ENCODE measurements around the gene GPC1.
A peak's percentile ranks its signal among the peaks of the same experiment; 100 is the strongest.

Gene GPC1

GRCh38 chr2:240463274-240463865, 27.9 kb downstream of the GPC1 start:
- H3K4me1 Mint-ChIP-seq = no peaks in the 10 kb centered on the region
- H3K27ac Mint-ChIP-seq = no peak overlapping the region
- CTCF ChIA-PET = no interaction called here
- peak; percentile 19 for DNase-seq
- H3K9me3 Mint-ChIP-seq = no peaks in the 10 kb centered on the region
- H3K4me3 Mint-ChIP-seq = no peak overlapping the region
- no peaks in the 10 kb centered on the region for H3K36me3 Mint-ChIP-seq
- H3K27me3 Mint-ChIP-seq = peaks cover 6% of the 10 kb centered on the region

GRCh38 chr2:240463866-240464481, 28.5 kb downstream of the GPC1 start:
- no peaks in the 10 kb centered on the region for H3K36me3 Mint-ChIP-seq
- H3K4me3 Mint-ChIP-seq = no peak overlapping the region
- H3K9me3 Mint-ChIP-seq = no peaks in the 10 kb centered on the region
- DNase-seq = peak; percentile 13
- H3K27ac Mint-ChIP-seq = no peak overlapping the region
- CTCF ChIA-PET = no interaction called here
- no peaks in the 10 kb centered on the region for H3K4me1 Mint-ChIP-seq
- H3K27me3 Mint-ChIP-seq = peaks cover 4% of the 10 kb centered on the region

GRCh38 chr2:240464514-240465241, 29.2 kb downstream of the GPC1 start:
- CTCF ChIA-PET = no interaction called here
- no peak overlapping the region for H3K4me3 Mint-ChIP-seq
- no peaks in the 10 kb centered on the region for H3K27me3 Mint-ChIP-seq
- peak overlapping the region; percentile 11 for H3K27ac Mint-ChIP-seq
- H3K4me1 Mint-ChIP-seq = no peaks in the 10 kb centered on the region
- H3K36me3 Mint-ChIP-seq = no peaks in the 10 kb centered on the region
- peak; percentile 17 for DNase-seq
- H3K9me3 Mint-ChIP-seq = no peaks in the 10 kb centered on the region

GRCh38 chr2:240465268-240465764, 29.9 kb downstream of the GPC1 start:
- Mint-ChIP-seq H3K9me3 (no peaks in the 10 kb centered on the region), H3K36me3 (no peaks in the 10 kb centered on the region), H3K27ac (no peak overlapping the region), H3K27me3 (no peaks in the 10 kb centered on the region), H3K4me3 (no peak overlapping the region), H3K4me1 (no peaks in the 10 kb centered on the region)
- peak; percentile 19 for DNase-seq
- CTCF ChIA-PET = no interaction called here

GRCh38 chr2:240465765-240466578, 30.5 kb downstream of the GPC1 start:
- no peaks in the 10 kb centered on the region for H3K4me1 Mint-ChIP-seq
- DNase-seq = peak; percentile 11
- H3K9me3 Mint-ChIP-seq = no peaks in the 10 kb centered on the region
- CTCF ChIA-PET = no interaction called here
- no peaks in the 10 kb centered on the region for H3K36me3 Mint-ChIP-seq
- H3K27ac Mint-ChIP-seq = no peak overlapping the region
- H3K4me3 Mint-ChIP-seq = no peak overlapping the region
- H3K27me3 Mint-ChIP-seq = no peaks in the 10 kb centered on the region

- CTCF ChIA-PET = no interaction called here
- no peaks in the 10 kb centered on the region for H3K9me3 Mint-ChIP-seq
- DNase-seq = no peak
- no peaks in the 10 kb centered on the region for H3K27me3 Mint-ChIP-seq
- no peaks in the 10 kb centered on the region for H3K4me1 Mint-ChIP-seq
- H3K4me3 Mint-ChIP-seq = no peak overlapping the region
- H3K27ac Mint-ChIP-seq = no peak overlapping the region
- H3K36me3 Mint-ChIP-seq = no peaks in the 10 kb centered on the region
These were observed 31.2 kb downstream of the GPC1 start for GRCh38 chr2:240466579-240467148.

GRCh38 chr2:240467149-240467642, 31.7 kb downstream of the GPC1 start:
- CTCF ChIA-PET = no interaction called here
- peak; percentile 15 for DNase-seq
- no peaks in the 10 kb centered on the region for H3K36me3 Mint-ChIP-seq
- H3K4me1 Mint-ChIP-seq = no peaks in the 10 kb centered on the region
- H3K9me3 Mint-ChIP-seq = no peaks in the 10 kb centered on the region
- no peak overlapping the region for H3K27ac Mint-ChIP-seq
- no peak overlapping the region for H3K4me3 Mint-ChIP-seq
- no peaks in the 10 kb centered on the region for H3K27me3 Mint-ChIP-seq

GRCh38 chr2:240467659-240468302, 32.3 kb downstream of the GPC1 start:
- H3K9me3 Mint-ChIP-seq = no peaks in the 10 kb centered on the region
- peak; percentile 14 for DNase-seq
- H3K36me3 Mint-ChIP-seq = no peaks in the 10 kb centered on the region
- H3K4me3 Mint-ChIP-seq = no peak overlapping the region
- H3K27me3 Mint-ChIP-seq = no peaks in the 10 kb centered on the region
- CTCF ChIA-PET = no interaction called here
- H3K27ac Mint-ChIP-seq = no peak overlapping the region
- no peaks in the 10 kb centered on the region for H3K4me1 Mint-ChIP-seq

- CTCF ChIA-PET = no interaction called here
- Mint-ChIP-seq H3K4me1 (no peaks in the 10 kb centered on the region), H3K27me3 (no peaks in the 10 kb centered on the region), H3K4me3 (no peak overlapping the region), H3K27ac (no peak overlapping the region), H3K36me3 (no peaks in the 10 kb centered on the region), H3K9me3 (peaks cover 6% of the 10 kb centered on the region)
- DNase-seq = no peak
These were observed 33.1 kb downstream of the GPC1 start for GRCh38 chr2:240468303-240469238.

DNA sequence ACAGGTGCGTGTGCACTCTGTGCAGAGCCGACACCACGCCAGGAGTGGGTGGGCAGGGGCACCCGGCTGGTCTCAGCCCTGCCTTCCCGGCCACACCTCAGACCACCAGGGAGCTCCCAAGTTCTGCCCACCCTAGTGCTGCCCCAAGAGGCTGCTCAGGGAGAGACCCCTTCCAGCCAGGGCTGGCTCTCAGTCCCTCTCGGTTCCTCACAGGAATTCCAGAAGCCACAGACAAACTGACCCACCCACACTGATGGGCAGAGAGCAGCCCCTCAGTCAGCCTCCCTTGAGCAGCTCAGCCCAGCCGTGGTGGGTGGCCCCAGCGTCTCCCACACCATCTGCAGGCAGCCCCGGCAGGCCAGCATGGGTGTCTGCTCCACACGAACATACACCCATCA, 33.8 kb downstream of the GPC1 start:
- peaks cover 9% of the 10 kb centered on the region for H3K9me3 Mint-ChIP-seq

DNA sequence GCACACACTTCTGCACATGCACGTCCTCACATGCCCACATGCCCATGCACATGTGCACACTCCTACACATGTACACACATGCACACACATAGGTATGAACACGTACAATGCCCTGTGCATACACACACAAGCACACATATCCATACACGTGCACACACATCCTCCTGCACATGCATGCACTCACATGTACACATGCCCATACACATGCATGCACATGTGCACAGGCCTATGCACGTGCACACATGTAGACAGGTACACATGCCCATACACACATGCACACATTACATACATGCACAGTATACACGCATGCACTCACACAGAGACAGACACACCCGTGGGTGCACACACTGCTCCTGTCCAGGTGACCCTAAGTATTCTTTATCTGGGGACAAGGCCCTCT, 34.3 kb downstream of the GPC1 start:
- DNase-seq = no peak
- Mint-ChIP-seq H3K4me1 (peaks cover 2% of the 10 kb centered on the region), H3K27ac (no peak overlapping the region), H3K27me3 (no peaks in the 10 kb centered on the region), H3K9me3 (peaks cover 11% of the 10 kb centered on the region), H3K4me3 (no peak overlapping the region), H3K36me3 (no peaks in the 10 kb centered on the region)
- CTCF ChIA-PET = no interaction called here

More for the DNA sequence above, 33.8 kb downstream of the GPC1 start:
- CTCF ChIA-PET = no interaction called here
- H3K4me1 Mint-ChIP-seq = peaks cover 2% of the 10 kb centered on the region
- H3K4me3 Mint-ChIP-seq = no peak overlapping the region
- no peak for DNase-seq
- H3K36me3 Mint-ChIP-seq = no peaks in the 10 kb centered on the region
- H3K27me3 Mint-ChIP-seq = no peaks in the 10 kb centered on the region
- H3K27ac Mint-ChIP-seq = no peak overlapping the region

- CTCF ChIA-PET = no interaction called here
- Mint-ChIP-seq H3K4me3 (no peak overlapping the region), H3K27ac (no peak overlapping the region), H3K36me3 (no peaks in the 10 kb centered on the region), H3K4me1 (peaks cover 2% of the 10 kb centered on the region), H3K9me3 (peaks cover 18% of the 10 kb centered on the region), H3K27me3 (no peaks in the 10 kb centered on the region)
- no peak for DNase-seq
These were observed 36.8 kb downstream of the GPC1 start for GRCh38 chr2:240472078-240472790.

All from activated naive CD4-positive, alpha-beta T cell treated with anti-CD3 and anti-CD28 coated beads, Interleukin-2, amount 10 ng/mL, durations not matched to agents 7 days and 5 days (primary cell).